H1 (cell line): ENCODE results near the gene FOXJ2. TPM values are rescaled to one million over a fixed set of nuclear protein-coding genes. Genes with fewer than 3 reads are reported as not detected.

Source experiments
- CTCF ChIA-PET: fragments of 300-600 bp; sonication (Branson Sonifier 250); formaldehyde crosslinking; loops from one replicate; lab custom pipeline; 2021; ENCODE audit not compliant: partially characterized antibody; lab: Charles Lee
- POLR2A ChIA-PET: fragments of 300-600 bp; sonication (Branson Sonifier 250); formaldehyde crosslinking; loops from one replicate; lab custom pipeline; 2021; ENCODE audit warnings: inconsistent platforms; ENCODE audit not compliant: partially characterized antibody; lab: Charles Lee
- DNase-seq, 2 experiments: peaks; one replicate each; pipeline versions ENCODE4 v3.0.0 to v3.0.0-alpha.2; 2010 to 2022; ENCODE audit warnings: low spot score in 2 of 2, low read depth in 1 of 2, mixed read lengths in 1 of 2
- FAIRE-seq: peaks from 2 replicates; lab custom pipeline; 2011; peaks lifted over from hg19 to GRCh38; lab: Jason Lieb, UNC
- H2AFZ ChIP-seq: 2 replicates; pipeline ENCODE4 v1.8.1; 2012; ENCODE audit warnings: low read length, inconsistent platforms
- H2AK5ac ChIP-seq: 2 replicates; pipeline ENCODE4 v1.6.1; 2013; ENCODE audit warnings: low read depth, low read length
- H2BK120ac ChIP-seq: replicated peaks from 2 replicates; pipeline ENCODE3; 2013; ENCODE audit warnings: low read depth, low read length, inconsistent platforms
- H2BK12ac ChIP-seq: 2 replicates; pipeline ENCODE4 v1.6.1; 2013; ENCODE audit warnings: low read depth, low read length
- H2BK15ac ChIP-seq: 2 replicates; pipeline ENCODE4 v1.6.1; 2013; ENCODE audit warnings: low read length
- H2BK20ac ChIP-seq: 2 replicates; pipeline ENCODE4 v1.6.1; 2013; ENCODE audit warnings: low read length
- H2BK5ac ChIP-seq: 2 replicates; pipeline ENCODE4 v1.6.1; 2013; ENCODE audit warnings: low read depth, low read length
- H3K14ac ChIP-seq: 2 replicates; pipeline ENCODE4 v1.6.1; 2013; ENCODE audit warnings: inconsistent platforms; ENCODE audit not compliant: insufficient read length
- H3K18ac ChIP-seq: 2 replicates; pipeline ENCODE4 v1.6.1; 2013; ENCODE audit warnings: low read length; ENCODE audit errors: extremely low read depth
- H3K23ac ChIP-seq: 2 replicates; pipeline ENCODE4 v1.6.1; 2013; ENCODE audit warnings: inconsistent platforms; ENCODE audit not compliant: insufficient read length
- H3K23me2 ChIP-seq: 2 replicates; pipeline ENCODE4 v1.6.1; 2013; ENCODE audit warnings: low read depth, low read length
- H3K27ac ChIP-seq: 2 replicates; pipeline ENCODE4 v1.6.1; 2011; ENCODE audit warnings: low read depth, low read length, inconsistent platforms
- H3K27me3 ChIP-seq, 4 experiments: replicated peaks in 1 of 4; 1 replicate in 1 of 4; 2 replicates in 3 of 4; pipeline versions ENCODE4 v1.6.1 to v1.8.1; 2011 to 2013; ENCODE audit warnings: low read length in 3 of 4, mild to moderate bottlenecking in 3 of 4, inconsistent platforms in 2 of 4, mixed read lengths in 2 of 4, moderate library complexity in 1 of 4; ENCODE audit not compliant: control insufficient read depth in 3 of 4, insufficient read depth in 3 of 4; ENCODE audit errors: extremely low read depth in 1 of 4
- H3K36me3 ChIP-seq, 4 experiments: 2 replicates each; pipeline versions ENCODE4 v1.6.1 to v1.8.1; 2011 to 2013; ENCODE audit warnings: mild to moderate bottlenecking in 4 of 4, low read length in 3 of 4, moderate library complexity in 2 of 4, control low read depth in 1 of 4, inconsistent platforms in 1 of 4; ENCODE audit not compliant: insufficient read depth in 4 of 4, control insufficient read depth in 2 of 4
- H3K4ac ChIP-seq: replicated peaks from 2 replicates; pipeline ENCODE3; 2013; ENCODE audit warnings: low read length, low read depth, mixed read lengths, inconsistent platforms; ENCODE audit not compliant: insufficient read length
- H3K4me1 ChIP-seq, 4 experiments: replicated peaks in 1 of 4; 1 replicate in 1 of 4; 2 replicates in 3 of 4; pipeline versions ENCODE4 v1.6.1 to v1.8.1; 2011 to 2013; ENCODE audit warnings: low read length in 3 of 4, inconsistent platforms in 2 of 4, mixed read lengths in 1 of 4; ENCODE audit not compliant: insufficient read depth in 4 of 4, control insufficient read depth in 3 of 4
- H3K4me2 ChIP-seq, 2 experiments: 2 replicates each; pipeline versions ENCODE4 v1.6.1 to v1.8.1; 2011 to 2013; ENCODE audit warnings: low read depth in 2 of 2, low read length in 2 of 2, control low read depth in 1 of 2, inconsistent platforms in 1 of 2, mild to moderate bottlenecking in 1 of 2; ENCODE audit not compliant: insufficient read depth in 1 of 2
- H3K4me3 ChIP-seq, 4 experiments: fragments of 200-600, 300-600 bp in 1 of 4; sonication (generic), shearing (Covaris generic), sonication (Bioruptor Twin) in 1 of 4; 2 replicates each; pipeline versions ENCODE4 v1.5.1 to v1.8.1; 2011 to 2016; ENCODE audit warnings: low read length in 4 of 4, low read depth in 3 of 4, control low read depth in 2 of 4, inconsistent platforms in 2 of 4, mild to moderate bottlenecking in 2 of 4, mixed read lengths in 1 of 4, moderate library complexity in 1 of 4; ENCODE audit not compliant: insufficient read depth in 2 of 4; ENCODE audit errors: extremely low read depth in 1 of 4
- H3K56ac ChIP-seq: replicated peaks from 2 replicates; pipeline ENCODE3; 2013; ENCODE audit warnings: low read depth, mild to moderate bottlenecking, mixed read lengths, low read length, inconsistent platforms; ENCODE audit not compliant: insufficient read length
- H3K79me1 ChIP-seq: 2 replicates; pipeline ENCODE4 v1.6.1; 2013; ENCODE audit warnings: low read depth, low read length, control low read depth
- H3K79me2 ChIP-seq, 2 experiments: 2 replicates each; pipeline versions ENCODE4 v1.6.1 to v1.8.1; 2012 to 2013; ENCODE audit warnings: low read length in 2 of 2, mild to moderate bottlenecking in 2 of 2, inconsistent platforms in 1 of 2; ENCODE audit not compliant: insufficient read depth in 2 of 2, control insufficient read depth in 1 of 2
- H3K9ac ChIP-seq, 4 experiments: replicated peaks in 1 of 4; 1 replicate in 1 of 4; 2 replicates in 3 of 4; pipeline versions ENCODE4 v1.6.1 to v1.8.1; 2011 to 2013; ENCODE audit warnings: low read depth in 3 of 4, low read length in 3 of 4, control low read depth in 2 of 4, mild to moderate bottlenecking in 2 of 4, moderate library complexity in 2 of 4, inconsistent platforms in 1 of 4; ENCODE audit errors: extremely low read depth in 1 of 4
- H3K9me3 ChIP-seq, 2 experiments: 2 replicates each; pipeline versions ENCODE4 v1.6.1 to v1.8.1; 2012 to 2013; ENCODE audit warnings: mild to moderate bottlenecking in 2 of 2, moderate library complexity in 2 of 2, control low read depth in 1 of 2, inconsistent platforms in 1 of 2, low read depth in 1 of 2, low read length in 1 of 2, mixed read lengths in 1 of 2; ENCODE audit not compliant: insufficient read depth in 2 of 2
- H4K20me1 ChIP-seq, 2 experiments: replicated peaks in 1 of 2; 2 replicates each; pipeline versions ENCODE3 to v1.8.1; 2011 to 2013; ENCODE audit warnings: inconsistent platforms in 2 of 2, low read length in 2 of 2, mild to moderate bottlenecking in 1 of 2; ENCODE audit not compliant: insufficient read depth in 2 of 2, control insufficient read depth in 1 of 2
- H4K5ac ChIP-seq: 2 replicates; pipeline ENCODE4 v1.6.1; 2013; ENCODE audit warnings: low read length, low read depth, mixed read lengths, inconsistent platforms; ENCODE audit not compliant: insufficient read length
- H4K8ac ChIP-seq: 2 replicates; pipeline ENCODE4 v1.8.0; 2013; ENCODE audit warnings: mild to moderate bottlenecking, moderate library complexity, low read length, inconsistent platforms; ENCODE audit not compliant: insufficient read depth; ENCODE audit errors: extremely low read depth
- H4K91ac ChIP-seq: replicated peaks from 2 replicates; pipeline ENCODE3; 2013; ENCODE audit warnings: low read length, mixed read lengths, inconsistent platforms; ENCODE audit not compliant: insufficient read length
- BCL11A ChIP-seq, 2 experiments: IDR thresholded peaks; one replicate each; pipeline ENCODE4 v1.6.1; 2011; ENCODE audit warnings: low read depth in 2 of 2, low read length in 2 of 2, mild to moderate bottlenecking in 2 of 2
- CBX8 ChIP-seq: fragments of 300-800, 300-1000 bp; sonication (generic); IDR thresholded peaks from 2 replicates; pipeline ENCODE4 v1.7.1; 2016; ENCODE audit warnings: low read depth, low read length, borderline replicate concordance
- CHD1 ChIP-seq: IDR thresholded peaks from 2 replicates; pipeline ENCODE4 v1.6.1; 2012; ENCODE audit warnings: low read depth, low read length, improper control_type of control experiment
- EZH2 ChIP-seq: fragments of 200-600 bp; sonication (generic); IDR thresholded peaks from 2 replicates; pipeline ENCODE4 v1.7.1; 2012; ENCODE audit warnings: low read depth, mild to moderate bottlenecking, moderate library complexity, low read length, inconsistent platforms; ENCODE audit not compliant: severe bottlenecking
- HDAC2 ChIP-seq, 2 experiments: fragments of 300-600 bp in 1 of 2; sonication (generic) in 1 of 2; IDR thresholded peaks; 2 replicates each; pipeline ENCODE4 v1.6.1; 2011 to 2012; ENCODE audit warnings: low read depth in 2 of 2, low read length in 2 of 2, mild to moderate bottlenecking in 2 of 2, moderate library complexity in 2 of 2, borderline replicate concordance in 1 of 2, inconsistent platforms in 1 of 2
- NANOG ChIP-seq: IDR thresholded peaks from 2 replicates; pipeline ENCODE4 v1.6.1; 2011; ENCODE audit warnings: low read length, low read depth, mild to moderate bottlenecking, inconsistent platforms; ENCODE audit not compliant: insufficient read depth, poor library complexity, severe bottlenecking
- SAP30 ChIP-seq: fragments of 300-600 bp; sonication (generic); IDR thresholded peaks from 2 replicates; pipeline ENCODE4 v1.7.1; 2012; ENCODE audit warnings: low read length, moderate library complexity, mild to moderate bottlenecking, inconsistent platforms; ENCODE audit not compliant: insufficient read depth, insufficient replicate concordance
- SRF ChIP-seq: IDR thresholded peaks from 2 replicates; pipeline ENCODE4 v1.6.1; 2011; ENCODE audit warnings: mild to moderate bottlenecking, low read depth, low read length, moderate library complexity
- TAF1 ChIP-seq: IDR thresholded peaks from 2 replicates; pipeline ENCODE4 v1.6.1; 2011; ENCODE audit warnings: mild to moderate bottlenecking, low read depth, low read length
- YY1 ChIP-seq: IDR thresholded peaks from 2 replicates; pipeline ENCODE4 v1.6.1; 2011; ENCODE audit warnings: low read depth, mild to moderate bottlenecking, low read length
- WGBS, 2 experiments: shearing (Covaris generic) in 1 of 2; methylation state at CpG; one replicate each; pipeline versions ENCODE4 v1.1.6 to v1.1.7; 2013 to 2015; ENCODE audit warnings: low lambda C conversion rate in 2 of 2, mixed read lengths in 2 of 2, inconsistent platforms in 1 of 2, low coverage in 1 of 2, missing lambda C conversion rate in 1 of 2; ENCODE audit not compliant: insufficient replicate concordance in 2 of 2, insufficient coverage in 1 of 2, insufficient read length in 1 of 2; ENCODE audit errors: extremely low coverage in 1 of 2, missing lambda C conversion rate in 1 of 2; 5-methylcytosine and 5-hydroxymethylcytosine counted together
- polyA plus RNA-seq, 7 experiments: library from polyadenylated mRNA; depleted of rRNA in 3 of 7; stranded (reverse) in 5 of 7; unstranded in 2 of 7; fragments of >200 nt in 5 of 7; fragments of 200-250 nt in 2 of 7; gene quantifications; 1 replicate in 5 of 7; 2 replicates in 1 of 7; 4 replicates in 1 of 7; pipeline versions ENCODE4 v1.2.1 to v1.2.3, GENCODE V29; 2011 to 2013; ENCODE audit warnings: missing spikeins in 2 of 7, mixed read lengths in 2 of 7
- total RNA-seq: library from RNA; stranded (reverse); fragmentation: NEBNext Ultra II Directional; extraction: Animal tissue kit (Norgen Biotek cat#: 25700); gene quantifications from 2 replicates; pipeline ENCODE4 v1.2.1, GENCODE V29; 2021

The FOXJ2 gene
- total and polyA plus RNA-seq, 2 of the 8 experiments (the other 6 are each of a cell fraction or from before 2014, with no cell fraction given): 4.2 to 9.3 TPM

DNA sequence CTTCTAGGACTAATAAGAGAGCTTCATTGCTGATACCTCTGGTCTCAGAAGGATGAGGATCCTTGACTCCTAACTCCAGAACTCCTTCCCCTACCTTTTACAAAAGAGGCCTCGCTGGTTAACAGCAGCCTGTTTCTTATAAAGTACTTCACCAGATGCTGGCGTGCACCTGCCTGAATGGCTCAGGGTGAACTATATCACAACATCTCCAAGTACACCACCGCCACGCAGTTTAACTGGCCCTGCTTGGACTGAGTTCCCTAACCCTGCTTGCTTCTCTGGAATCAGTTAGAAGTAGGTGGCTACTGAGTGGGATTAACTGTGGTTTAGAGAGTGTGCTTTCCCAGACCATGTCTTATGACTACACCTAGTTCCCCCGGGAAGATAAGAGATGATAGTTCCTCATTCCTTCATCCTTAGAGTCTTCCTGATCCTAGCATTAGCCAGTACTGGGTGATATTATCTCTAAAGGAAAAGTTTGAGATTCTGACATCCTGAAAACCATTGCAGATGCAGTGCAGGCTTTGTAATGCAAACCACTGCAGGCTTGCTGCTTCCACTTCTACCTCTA is 3.0 kb downstream of the FOXJ2 start:
- Histone ChIP-seq H3K4me3 (peak overlapping the region in 1 of 4 experiments; percentile 17; a peak in 2 of 8 replicates), H2BK120ac (no peak overlapping the region), H3K14ac (no peak overlapping the region), H4K20me1 (peaks cover 0 to 2% of the 10 kb centered on the region in 2 experiments), H4K91ac (no peak overlapping the region), H4K8ac (no peak overlapping the region), H3K36me3 (peaks cover 0 to 3% (median under 1%) of the 10 kb centered on the region in 4 experiments; a peak in 2 of 8 replicates), H3K18ac (no peak overlapping the region), H3K9me3 (no peaks in the 10 kb centered on the region), H3K4ac (no peak overlapping the region), H3K4me2 (peak overlapping the region; percentile 30 to 46; a peak in 3 of 4 replicates), H2BK15ac (peak overlapping the region; percentile 5; the same call in 1 of the 2 replicates), H2BK12ac (peak overlapping the region; percentile 3; the same call in 1 of the 2 replicates), H3K4me1 (peaks cover 21 to 39% (median 30%) of the 10 kb centered on the region in 4 experiments), H3K9ac (no peak overlapping the region), H3K56ac (no peak overlapping the region), H3K23ac (no peak overlapping the region), H3K23me2 (peaks cover 23% of the 10 kb centered on the region), H2BK20ac (no peak overlapping the region), H2AK5ac (no peak overlapping the region), H3K79me2 (peaks cover 0 to 21% of the 10 kb centered on the region in 2 experiments; a peak in 1 of 4 replicates), H3K27me3 (no peaks in the 10 kb centered on the region), H3K79me1 (peaks cover 5% of the 10 kb centered on the region; the same call in 1 of the 2 replicates), H3K27ac (no peak overlapping the region), H4K5ac (no peak overlapping the region), H2BK5ac (no peak overlapping the region), H2AFZ (no peak overlapping the region)
- TF ChIP-seq HDAC2 (IDR thresholded peaks at IDR 0.05; ENCODE audit: borderline replicate concordance in 1 of 2, low read depth in 2 of 2, low read length in 2 of 2) (no peak), YY1 (no peak), TAF1 (no peak), SAP30 (no peak), BCL11A (IDR thresholded peaks at IDR 0.05; ENCODE audit: low read depth in 2 of 2, low read length in 2 of 2) (no peak), CHD1 (no peak), SRF (no peak), EZH2 (no peak), NANOG (no peak), CBX8 (no peak)
- POLR2A ChIA-PET: no interaction called here
- CTCF ChIA-PET: interaction anchor here (1.0 to 3.1 kb wide), 2 partner anchors 11 to 57 kb away, joined by 3 to 17 read pairs; no protein-coding TSS in a partner anchor
- 77% methylated on average over 5 of the region's 5 CpGs; no CpG with 5 or more reads in 1 of the 2 experiments for WGBS, 2 experiments
- no peak for DNase-seq
- FAIRE-seq: no peak
